HG02571 (cell line): ENCODE measurements around the gene POLA1.
"Not testable (repeated sequence)": the region's sequence is repeated elsewhere in the genome, so short reads cannot be mapped to it uniquely, and the experiment has no call there.

ENCODE experiments used
- ATAC-seq: cut with Tn5 transposase; IDR thresholded peaks from one replicate; pipeline ENCODE4 v1.9.1; 2021; ENCODE audit warnings: mild to moderate bottlenecking, moderate library complexity; ENCODE audit not compliant: unreplicated experiment

Gene POLA1, protein sequence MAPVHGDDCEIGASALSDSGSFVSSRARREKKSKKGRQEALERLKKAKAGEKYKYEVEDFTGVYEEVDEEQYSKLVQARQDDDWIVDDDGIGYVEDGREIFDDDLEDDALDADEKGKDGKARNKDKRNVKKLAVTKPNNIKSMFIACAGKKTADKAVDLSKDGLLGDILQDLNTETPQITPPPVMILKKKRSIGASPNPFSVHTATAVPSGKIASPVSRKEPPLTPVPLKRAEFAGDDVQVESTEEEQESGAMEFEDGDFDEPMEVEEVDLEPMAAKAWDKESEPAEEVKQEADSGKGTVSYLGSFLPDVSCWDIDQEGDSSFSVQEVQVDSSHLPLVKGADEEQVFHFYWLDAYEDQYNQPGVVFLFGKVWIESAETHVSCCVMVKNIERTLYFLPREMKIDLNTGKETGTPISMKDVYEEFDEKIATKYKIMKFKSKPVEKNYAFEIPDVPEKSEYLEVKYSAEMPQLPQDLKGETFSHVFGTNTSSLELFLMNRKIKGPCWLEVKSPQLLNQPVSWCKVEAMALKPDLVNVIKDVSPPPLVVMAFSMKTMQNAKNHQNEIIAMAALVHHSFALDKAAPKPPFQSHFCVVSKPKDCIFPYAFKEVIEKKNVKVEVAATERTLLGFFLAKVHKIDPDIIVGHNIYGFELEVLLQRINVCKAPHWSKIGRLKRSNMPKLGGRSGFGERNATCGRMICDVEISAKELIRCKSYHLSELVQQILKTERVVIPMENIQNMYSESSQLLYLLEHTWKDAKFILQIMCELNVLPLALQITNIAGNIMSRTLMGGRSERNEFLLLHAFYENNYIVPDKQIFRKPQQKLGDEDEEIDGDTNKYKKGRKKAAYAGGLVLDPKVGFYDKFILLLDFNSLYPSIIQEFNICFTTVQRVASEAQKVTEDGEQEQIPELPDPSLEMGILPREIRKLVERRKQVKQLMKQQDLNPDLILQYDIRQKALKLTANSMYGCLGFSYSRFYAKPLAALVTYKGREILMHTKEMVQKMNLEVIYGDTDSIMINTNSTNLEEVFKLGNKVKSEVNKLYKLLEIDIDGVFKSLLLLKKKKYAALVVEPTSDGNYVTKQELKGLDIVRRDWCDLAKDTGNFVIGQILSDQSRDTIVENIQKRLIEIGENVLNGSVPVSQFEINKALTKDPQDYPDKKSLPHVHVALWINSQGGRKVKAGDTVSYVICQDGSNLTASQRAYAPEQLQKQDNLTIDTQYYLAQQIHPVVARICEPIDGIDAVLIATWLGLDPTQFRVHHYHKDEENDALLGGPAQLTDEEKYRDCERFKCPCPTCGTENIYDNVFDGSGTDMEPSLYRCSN (N-terminal part only)

DNA sequence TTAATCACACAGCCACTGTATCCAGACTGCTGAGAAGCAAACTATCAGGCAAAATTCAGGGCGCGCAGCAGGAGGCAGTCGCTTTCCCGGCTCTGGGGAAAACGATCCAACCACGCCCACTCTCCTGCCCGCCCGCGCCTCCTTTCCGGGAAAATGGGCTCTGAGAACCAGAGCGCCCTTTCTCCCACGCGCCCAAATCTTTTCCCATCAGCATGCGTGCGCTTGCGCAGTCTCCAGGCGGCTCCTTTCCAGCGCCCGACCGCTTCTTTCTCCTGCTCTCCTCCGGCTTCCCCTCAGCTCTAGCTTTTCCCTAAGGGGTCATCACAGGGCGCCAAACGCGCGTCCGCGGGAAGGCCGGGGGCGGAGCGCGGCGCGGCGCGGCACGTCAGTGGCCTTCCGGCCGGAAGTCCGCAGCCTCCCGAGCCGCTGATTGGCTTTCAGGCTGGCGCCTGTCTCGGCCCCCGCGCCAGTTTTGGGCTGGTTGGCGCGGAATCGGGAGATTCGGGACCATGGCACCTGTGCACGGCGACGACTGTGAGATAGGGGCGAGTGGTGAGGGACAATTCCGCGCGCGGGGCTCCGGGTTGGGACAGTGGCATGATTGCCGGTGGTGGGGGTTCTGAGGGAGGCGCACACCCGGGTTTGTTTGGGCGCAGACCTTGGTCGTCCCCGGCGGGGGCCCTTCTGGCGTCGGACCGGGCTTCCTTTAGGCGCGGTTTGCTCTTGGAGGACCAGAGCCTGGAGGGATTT, at the start of gene POLA1:
TSS of gene POLA1 (plus strand) at position 466 of the 750 bp plus-strand sequence. CDS start at position 510, 44 bp downstream.
- peak; percentile 92 for ATAC-seq

DNA sequence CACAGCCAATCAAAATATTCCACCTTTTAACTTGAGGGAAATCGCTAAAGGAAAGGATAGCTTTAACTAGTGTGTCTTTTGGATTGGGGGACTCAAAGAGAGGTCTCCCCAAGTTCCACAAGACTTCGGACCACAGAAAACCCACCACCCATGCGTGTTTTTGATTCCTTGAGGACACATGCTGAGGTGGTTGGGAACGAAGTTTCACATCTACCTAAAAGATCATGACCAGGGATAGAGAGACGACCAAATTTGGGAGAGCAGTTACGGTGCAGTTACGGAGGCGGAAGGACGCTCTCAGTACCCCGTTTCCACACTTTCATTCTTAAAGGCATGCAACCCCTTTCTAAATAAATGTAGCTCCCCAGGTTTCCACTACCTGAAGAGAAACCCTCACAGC, 47.7 kb upstream of the POLA1 start:
- ATAC-seq = no peak

DNA sequence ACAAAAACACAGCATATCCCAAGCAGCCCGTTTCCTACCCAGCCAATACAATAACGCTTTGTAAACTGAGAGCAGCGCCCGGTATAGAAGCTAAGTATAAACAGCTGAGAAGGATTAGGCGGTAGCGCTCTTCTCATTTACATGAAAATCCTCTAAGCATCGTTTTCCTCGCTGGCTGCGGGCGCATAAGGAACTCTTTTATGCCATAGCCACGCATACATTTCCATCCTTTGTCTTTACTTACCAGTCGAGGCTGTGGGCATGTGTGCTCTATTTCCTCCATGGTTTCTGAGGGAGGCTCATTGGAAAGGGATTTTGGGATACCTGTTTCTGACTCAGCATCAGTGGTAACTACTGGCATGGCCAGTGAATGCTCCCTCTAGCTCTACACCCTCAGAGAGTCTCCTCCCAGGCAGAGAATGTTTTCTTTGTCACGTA, 47.0 kb upstream of the POLA1 start:
- ATAC-seq = no peak

DNA sequence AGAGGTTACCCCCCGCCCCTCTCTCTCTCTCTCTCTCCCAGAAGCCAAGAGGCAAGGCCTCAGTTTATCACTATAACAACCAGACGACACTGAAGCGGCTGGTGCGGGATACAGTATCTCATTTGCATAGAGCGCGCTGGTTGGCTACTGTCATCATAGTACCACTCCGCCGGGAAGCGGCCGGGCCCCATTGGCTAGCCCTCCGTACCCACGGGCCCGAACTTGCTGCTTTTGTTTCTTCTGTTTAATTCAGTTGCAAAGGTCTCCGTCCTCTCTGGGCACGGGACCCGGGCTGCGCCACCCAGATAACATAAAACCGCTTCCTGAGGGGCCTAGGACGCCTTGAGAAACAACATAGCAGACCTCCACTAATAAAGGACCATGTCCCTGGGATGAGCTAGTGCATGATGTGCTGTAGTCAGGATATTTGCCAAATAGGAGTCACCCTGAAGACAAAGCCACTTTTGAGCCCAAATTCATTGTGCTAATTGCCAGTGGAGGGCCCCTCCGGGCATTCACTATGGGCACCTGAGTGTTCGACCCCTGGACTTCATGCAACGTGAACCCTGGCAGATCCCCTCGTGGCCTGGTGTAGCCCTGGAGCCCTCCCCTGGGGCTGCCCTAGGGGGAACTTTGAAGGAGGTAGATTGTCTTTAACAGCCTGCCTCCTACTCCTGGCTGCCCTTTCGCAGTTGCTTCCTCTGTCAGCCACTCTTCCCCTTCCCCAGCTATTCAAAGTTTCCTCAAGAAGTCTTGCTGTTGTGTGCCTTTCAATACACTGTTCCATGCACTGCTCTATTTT, 46.3 kb upstream of the POLA1 start, which contains the start of gene PCYT1B:
TSS of gene PCYT1B (minus strand) at position 91 of the 802 bp plus-strand sequence. CDS start 242 bp downstream, outside the sequence.
- ATAC-seq = peak; percentile 79

DNA sequence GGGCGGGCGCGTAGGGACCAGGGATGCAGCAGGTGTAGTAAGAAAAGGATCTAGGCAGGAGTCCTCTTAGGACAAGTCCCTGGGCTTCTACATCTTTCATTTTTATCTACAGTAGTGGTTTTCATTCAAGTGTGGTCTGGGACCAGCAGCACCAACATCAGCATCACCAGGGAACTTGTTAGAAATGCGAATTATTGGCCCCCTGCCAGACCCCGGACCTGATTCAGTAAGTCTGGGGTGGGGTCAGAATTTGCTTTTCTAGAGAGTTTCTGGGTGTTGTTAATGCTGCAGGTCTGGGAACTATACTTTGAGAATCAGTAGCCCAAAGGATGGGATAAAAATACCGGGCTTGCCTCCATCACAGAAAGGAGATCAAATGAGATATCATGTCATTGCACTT, 45.2 kb upstream of the POLA1 start:
- ATAC-seq = no peak

DNA sequence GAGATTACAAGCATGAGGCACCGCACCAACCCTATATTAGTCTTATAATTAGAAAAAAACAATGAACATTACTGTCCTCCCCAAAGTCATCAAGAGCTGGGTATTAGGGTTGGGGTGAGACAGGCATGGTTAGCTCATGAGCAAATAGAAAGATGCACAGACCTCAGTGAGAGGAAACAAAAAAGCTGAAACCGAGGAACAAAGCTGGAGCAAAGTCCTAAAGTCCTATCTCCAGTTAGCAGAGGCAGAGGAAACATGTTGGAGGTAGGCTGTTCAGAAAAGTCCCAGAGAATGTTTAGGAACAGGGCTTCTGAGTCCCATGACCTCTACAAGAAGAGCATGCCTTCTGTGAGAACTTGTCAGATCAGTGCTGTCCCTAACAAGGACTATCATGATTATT, 41.9 kb upstream of the POLA1 start:
- no peak for ATAC-seq

DNA sequence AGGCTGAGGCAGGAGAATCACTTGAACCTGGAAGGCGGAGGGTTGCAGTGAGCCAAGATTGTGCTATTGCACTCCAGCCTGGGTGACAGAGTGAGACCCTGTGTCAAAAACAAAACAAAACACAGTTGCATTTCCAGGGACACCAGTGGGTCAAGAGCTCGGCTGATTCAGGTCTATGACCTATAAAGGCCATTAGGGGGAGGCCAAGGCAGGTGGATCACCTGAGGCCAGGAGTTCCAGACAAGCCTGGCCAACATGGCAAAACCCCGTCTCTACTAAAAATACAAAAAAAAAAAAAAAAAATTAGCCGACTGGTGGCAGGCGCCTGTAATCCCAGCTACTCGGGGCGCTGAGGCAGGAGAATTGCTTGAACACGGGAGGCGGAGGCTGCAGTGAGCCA, 38.0 kb upstream of the POLA1 start:
- not testable (repeated sequence) for ATAC-seq

DNA sequence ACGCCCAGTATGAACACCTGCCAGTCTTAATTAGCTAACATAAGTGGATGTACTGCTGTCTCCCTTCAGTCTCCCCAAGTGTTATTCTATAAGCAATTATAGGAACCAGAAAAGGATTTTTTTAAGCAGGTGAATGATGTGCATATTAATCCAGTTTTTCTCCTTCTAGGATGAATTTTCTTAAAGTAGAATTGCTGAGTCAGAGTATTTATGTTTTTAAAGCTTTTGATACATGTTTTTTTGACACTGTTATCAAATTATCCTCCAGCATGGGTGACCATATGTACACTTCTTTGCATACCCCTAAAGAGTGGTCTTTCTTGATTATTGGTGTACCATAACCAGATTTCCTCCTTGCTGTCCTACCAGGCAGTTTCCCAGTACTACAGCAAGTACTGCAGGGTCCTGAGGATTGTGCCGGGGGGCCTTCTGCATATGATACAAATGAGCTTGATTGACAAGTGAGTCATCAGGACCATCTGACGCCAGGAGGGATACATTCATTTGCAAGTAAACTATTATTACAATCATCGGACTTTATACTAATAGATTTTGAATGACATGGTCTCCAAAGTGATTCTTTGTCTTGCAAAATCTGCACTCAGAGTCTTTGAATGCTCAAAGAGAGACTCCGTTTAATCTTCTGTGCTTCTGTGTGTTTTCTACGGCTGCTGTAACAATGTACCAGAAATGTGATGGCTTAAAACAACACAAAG, 35.9 kb upstream of the POLA1 start:
- ATAC-seq = no peak

DNA sequence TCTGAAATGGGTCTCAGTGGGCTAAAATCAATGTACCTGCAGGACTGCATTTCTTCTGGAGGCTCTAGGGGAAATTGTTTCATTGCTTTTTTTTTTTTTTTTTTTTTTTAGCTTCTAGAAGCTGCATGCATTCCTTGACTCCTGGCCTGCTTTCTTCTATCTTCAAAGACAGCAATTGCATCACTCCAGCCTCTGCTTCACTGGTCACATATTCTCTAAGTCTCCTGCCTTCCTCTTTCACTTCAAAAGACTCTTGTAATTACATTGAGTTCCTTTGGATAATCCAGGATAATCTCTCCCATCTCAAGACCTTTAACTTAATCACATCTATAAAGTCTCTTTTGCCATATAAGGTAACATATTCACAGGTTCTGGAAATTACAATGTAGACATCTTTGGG, 35.3 kb upstream of the POLA1 start:
- ATAC-seq = no peak

DNA sequence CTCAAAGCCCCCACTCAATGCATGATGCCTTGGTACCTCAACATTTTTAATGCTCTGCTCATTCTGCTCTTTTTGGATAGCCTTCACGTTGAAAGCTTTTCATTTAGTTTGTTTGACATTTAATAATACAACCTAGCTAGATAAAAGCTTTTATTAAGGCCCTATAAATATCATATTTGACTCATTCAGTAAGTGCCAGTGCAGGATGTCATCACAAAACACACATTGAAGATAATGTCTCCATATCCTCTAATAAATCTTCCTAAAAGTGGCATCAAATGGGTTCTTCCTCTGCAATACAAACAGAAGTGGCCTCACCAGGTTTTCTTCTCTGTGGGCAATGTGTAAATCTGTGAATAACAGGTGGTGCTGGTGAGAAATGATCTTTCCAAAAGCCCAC, 34.6 kb upstream of the POLA1 start:
- ATAC-seq = no peak

DNA sequence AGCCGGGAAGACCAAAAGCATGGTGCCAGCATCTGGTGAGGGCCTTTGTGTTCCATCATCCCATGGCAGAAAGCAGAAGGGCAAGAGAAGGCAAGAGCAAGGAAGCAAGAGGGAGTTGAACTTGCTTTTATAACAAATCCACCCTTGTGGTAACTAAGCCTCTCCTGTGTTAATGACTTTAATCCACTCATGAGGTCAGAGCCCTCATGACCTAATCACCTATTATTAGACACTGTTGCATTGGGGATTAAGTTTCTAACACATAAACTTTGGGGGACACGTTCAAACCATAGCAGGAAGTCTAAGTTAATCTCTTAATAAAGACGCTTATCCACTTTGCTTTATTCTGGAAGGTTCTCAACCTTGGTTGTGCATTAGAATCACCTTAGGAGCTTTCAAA, 34.1 kb upstream of the POLA1 start:
- no peak for ATAC-seq

DNA sequence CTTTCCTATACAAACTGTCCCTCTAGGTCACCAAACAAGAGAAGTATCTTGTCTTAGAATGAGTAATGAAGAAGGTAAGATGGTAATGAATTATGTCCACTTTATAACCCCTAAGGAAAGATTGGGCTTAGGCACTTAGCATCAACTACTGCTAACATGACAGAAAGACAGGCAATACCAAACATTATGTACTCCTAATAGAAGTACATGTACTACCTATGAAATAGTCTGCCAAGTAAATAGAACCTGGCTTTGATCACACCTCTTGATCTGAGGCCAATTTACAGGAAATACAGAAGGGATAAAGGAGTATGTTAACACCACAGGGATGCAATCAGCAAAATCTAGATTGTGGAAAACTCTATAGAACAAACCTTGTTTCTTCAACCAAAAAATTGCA, 32.4 kb upstream of the POLA1 start:
- no peak for ATAC-seq

DNA sequence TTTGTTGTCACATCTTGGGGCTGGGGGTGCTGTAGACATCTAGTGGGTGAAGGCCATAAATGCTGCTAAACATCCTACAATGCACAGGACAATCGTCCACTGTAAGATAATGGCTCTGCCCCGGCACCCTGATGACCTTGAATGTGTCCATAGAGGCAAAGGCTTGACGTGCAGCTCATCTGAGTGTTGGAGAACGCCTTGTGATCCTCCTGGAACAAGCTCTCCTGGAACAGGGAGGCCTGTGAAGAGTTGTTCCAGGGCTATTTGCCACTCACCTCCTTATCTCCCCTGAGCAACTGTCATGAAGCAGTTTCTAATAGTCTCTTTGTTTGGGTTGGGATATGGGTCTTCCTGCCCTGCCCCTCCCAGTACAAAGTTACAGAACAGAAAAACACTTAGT, 31.4 kb upstream of the POLA1 start:
- ATAC-seq = no peak

DNA sequence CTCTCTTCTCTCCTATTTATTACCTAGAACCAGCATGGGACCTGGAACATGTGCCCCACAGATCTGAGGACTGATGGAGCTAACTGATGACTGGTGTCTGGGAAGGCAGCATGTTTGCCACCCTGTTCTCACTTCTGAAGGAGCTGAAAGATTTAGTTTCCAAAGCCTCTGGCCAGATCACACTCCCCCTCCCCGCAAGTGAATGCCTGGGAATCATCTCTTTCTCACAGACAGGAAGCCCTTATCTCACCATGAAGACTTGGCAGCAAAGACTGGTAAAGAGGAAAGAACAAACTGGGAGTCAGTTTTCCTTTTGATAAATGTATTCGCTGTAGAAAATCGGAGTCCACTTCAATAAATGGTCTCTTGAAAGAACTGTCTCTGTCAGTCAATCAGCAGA, 25.6 kb upstream of the POLA1 start:
- no peak for ATAC-seq

DNA sequence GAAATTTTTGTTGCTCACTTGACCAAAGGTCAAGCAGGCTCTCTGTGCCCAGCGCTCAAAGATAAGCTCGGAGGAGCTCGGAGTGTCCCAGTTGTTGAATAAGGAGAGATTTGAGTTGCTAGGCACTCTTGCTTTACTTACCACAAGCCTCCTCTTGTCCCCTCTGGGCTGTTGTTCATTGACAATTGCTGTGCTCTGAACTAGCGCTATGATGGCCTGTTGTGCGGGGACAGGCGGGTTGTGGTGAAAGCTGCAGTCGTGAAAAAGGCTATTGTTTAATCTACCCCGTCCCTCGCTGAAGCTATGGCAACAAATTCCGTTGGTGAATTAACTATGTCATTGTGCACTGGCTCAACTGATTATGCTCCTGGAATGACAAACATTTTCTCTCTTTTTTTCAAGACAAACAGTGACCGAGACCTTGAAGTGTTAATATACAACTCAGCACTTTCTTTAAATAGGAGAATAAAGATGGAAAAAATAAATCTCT, 21.0 kb upstream of the POLA1 start:
- no peak for ATAC-seq

DNA sequence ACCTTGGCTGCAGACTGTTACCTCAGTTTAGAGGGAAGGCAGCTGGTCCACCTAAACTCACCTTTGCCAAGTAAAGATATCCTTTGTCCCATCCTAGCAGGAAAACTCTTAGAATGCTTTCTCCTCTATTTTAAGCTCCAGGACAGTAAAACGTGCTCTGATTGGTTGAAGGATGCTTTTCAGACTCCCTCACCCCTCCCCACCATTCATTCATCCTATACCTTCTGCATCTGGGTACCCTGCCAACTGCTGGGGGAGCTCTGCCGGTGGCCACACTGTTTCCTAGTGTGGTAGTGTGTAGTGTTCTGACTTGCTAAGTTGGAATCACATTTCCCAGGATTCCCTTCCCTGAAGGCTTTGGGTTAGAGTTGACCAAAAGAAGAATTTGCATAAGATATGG, 20.3 kb upstream of the POLA1 start:
- ATAC-seq = no peak

DNA sequence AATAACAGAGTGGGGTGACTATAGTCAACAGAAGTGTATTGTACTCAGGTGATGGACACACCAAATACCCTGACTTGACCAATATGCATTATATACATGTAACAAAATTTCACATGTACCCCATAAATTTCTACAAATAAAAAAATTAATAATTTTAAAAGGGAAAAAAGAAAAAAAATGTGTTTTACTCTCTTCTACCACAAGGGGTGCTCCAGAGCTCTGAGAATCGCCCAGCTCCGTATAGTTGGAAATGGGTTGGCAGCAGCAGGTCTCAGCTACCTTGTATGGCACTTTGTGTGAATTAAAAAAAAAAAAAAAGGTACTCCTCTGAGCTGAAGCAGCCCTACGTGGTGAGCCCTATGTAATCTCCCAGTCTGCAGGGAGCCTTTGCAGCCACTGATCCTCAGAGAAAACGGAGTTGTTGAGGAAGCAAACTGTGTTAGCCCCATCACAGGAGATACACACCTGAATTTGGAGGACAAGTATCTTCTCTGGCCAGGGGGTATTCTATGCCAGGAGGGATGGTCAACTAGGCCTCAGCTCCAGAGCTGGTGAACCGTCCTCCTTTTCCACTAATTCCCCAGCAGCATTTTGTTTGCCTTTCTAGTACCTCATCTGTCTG, 17.2 kb upstream of the POLA1 start:
- ATAC-seq = no peak
